A549 (cell line): ENCODE data around the gene SERTAD1. TPM values are rescaled to one million over a fixed set of nuclear protein-coding genes. Genes with fewer than 3 reads are reported as not detected.
"Not testable (repeated sequence)": the region's sequence is repeated elsewhere in the genome, so short reads cannot be mapped to it uniquely, and the experiment has no call there.

Experiments used
- ATAC-seq, 2 experiments: fragments of 200-7000 bp in 1 of 2; fragments of >200 bp in 1 of 2; cut with Nextera tagmentation in 1 of 2; cut with Tn5 transposase in 1 of 2; 3 replicates each; pipeline versions ENCODE4 v1.8.0 to v1.9.1; 2018 to 2020; ENCODE audit warnings: mild to moderate bottlenecking in 1 of 2, moderate library complexity in 1 of 2
- CTCF ChIA-PET: fragments of 300-600 bp; sonication (Branson Sonifier 250); formaldehyde crosslinking; extraction: SDS; loops from one replicate; lab custom pipeline; 2021; ENCODE audit warnings: antibody characterized with exemption, inconsistent platforms; lab: Yijun Ruan, JAX
- POLR2A ChIA-PET: fragments of 350-600 bp; formaldehyde crosslinking; extraction: SDS; loops from one replicate; lab custom pipeline; 2021; ENCODE audit warnings: antibody characterized with exemption, inconsistent platforms; lab: Yijun Ruan, JAX
- DNase-seq, 2 experiments: peaks; one replicate each; pipeline versions ENCODE4 v3.0.0 to v3.0.0-alpha.2; 2011 to 2016; ENCODE audit warnings: low read depth in 1 of 2, low spot score in 1 of 2
- FAIRE-seq: peaks from 2 replicates; lab custom pipeline; 2011; peaks lifted over from hg19 to GRCh38; lab: Jason Lieb, UNC
- H3K27ac ChIP-seq, 2 experiments: fragments of >200 bp; sonication (Bioruptor Twin); formaldehyde crosslinking; 3 replicates each; pipeline ENCODE4 v1.5.1; 2016 to 2017
- H3K4me1 ChIP-seq: fragments of >200 bp; sonication (Bioruptor Twin); formaldehyde crosslinking; 3 replicates; pipeline ENCODE4 v1.6.1; 2016
- H3K4me2 ChIP-seq: fragments of >200 bp; sonication (Bioruptor Twin); formaldehyde crosslinking; 3 replicates; pipeline ENCODE4 v1.6.1; 2016
- H3K4me3 ChIP-seq: fragments of >200 bp; sonication (Bioruptor Twin); formaldehyde crosslinking; 3 replicates; pipeline ENCODE4 v1.5.1; 2016
- H3K9me3 ChIP-seq: fragments of >200 bp; sonication (Bioruptor Twin); formaldehyde crosslinking; 3 replicates; pipeline ENCODE4 v1.6.1; 2016
- BHLHE40 ChIP-seq: IDR thresholded peaks from 2 replicates; pipeline ENCODE4 v1.6.1; 2012; ENCODE audit warnings: low read depth, low read length, inconsistent platforms
- CEBPB ChIP-seq, 2 experiments: fragments of >200 bp in 1 of 2; sonication (Bioruptor Twin) in 1 of 2; formaldehyde crosslinking in 1 of 2; IDR thresholded peaks; 2 replicates each; pipeline ENCODE4 v1.6.1; 2012 to 2016
- CHD2 ChIP-seq: fragments of 150-350 bp; IDR thresholded peaks from 2 replicates; pipeline ENCODE4 v1.6.1; 2014; ENCODE audit warnings: low read length; ENCODE audit not compliant: partially characterized antibody
- EHMT2 ChIP-seq: fragments of 200-600 bp; sonication (generic); IDR thresholded peaks from 2 replicates; pipeline ENCODE4 v1.6.1; 2016; ENCODE audit warnings: antibody characterized with exemption, low read depth, mild to moderate bottlenecking, moderate library complexity
- ESRRA ChIP-seq: fragments of 150-350 bp; IDR thresholded peaks from 2 replicates; pipeline ENCODE4 v1.6.1; 2014; ENCODE audit warnings: mild to moderate bottlenecking, low read length, borderline replicate concordance
- FOSB ChIP-seq: fragments of 250-450 bp; sonication (Bioruptor Pico); IDR thresholded peaks from 2 replicates; pipeline ENCODE4 v1.5.0; 2020; ENCODE audit warnings: mild to moderate bottlenecking, moderate library complexity
- FOSL2 ChIP-seq, 2 experiments: fragments of 450-650 bp in 1 of 2; fragments of >200 bp in 1 of 2; sonication (Bioruptor Twin) in 1 of 2; formaldehyde crosslinking; IDR thresholded peaks; 2 replicates each; pipeline versions ENCODE4 v1.5.0 to v1.6.1; 2016 to 2020; ENCODE audit warnings: mild to moderate bottlenecking in 1 of 2, moderate library complexity in 1 of 2
- HOXB5 ChIP-seq: fragments of 250-450 bp; sonication (Bioruptor Pico); IDR thresholded peaks from 2 replicates; pipeline ENCODE4 v1.5.0; 2020; ENCODE audit warnings: mild to moderate bottlenecking, moderate library complexity
- MAZ ChIP-seq: fragments of 150-350 bp; IDR thresholded peaks from 2 replicates; pipeline ENCODE4 v1.6.1; 2014; ENCODE audit warnings: antibody characterized with exemption, low read depth, low read length, borderline replicate concordance
- POLR2A ChIP-seq: IDR thresholded peaks from 2 replicates; pipeline ENCODE4 v1.6.1; 2012; ENCODE audit warnings: mild to moderate bottlenecking, low read length
- POLR2AphosphoS2 ChIP-seq: conservative IDR thresholded peaks from 2 replicates; pipeline ENCODE4 v1.6.1; 2012; ENCODE audit warnings: low read length, improper control_type of control experiment, inconsistent platforms
- SMC3 ChIP-seq: fragments of >200 bp; sonication (Bioruptor Twin); formaldehyde crosslinking; IDR thresholded peaks from 3 replicates; pipeline ENCODE4 v1.6.1; 2018; ENCODE audit warnings: inconsistent platforms
- TFCP2L1 ChIP-seq: fragments of 250-450 bp; sonication (Bioruptor Pico); IDR thresholded peaks from 2 replicates; pipeline ENCODE4 v1.5.0; 2021; ENCODE audit warnings: mild to moderate bottlenecking
- ZSCAN20 ChIP-seq: fragments of 250-450 bp; sonication (Bioruptor Pico); IDR thresholded peaks from 2 replicates; pipeline ENCODE4 v1.8.0; 2022; ENCODE audit warnings: mild to moderate bottlenecking, moderate library complexity
- whole genome bisulfite sequencing: methylation state at CpG from one replicate; pipeline ENCODE4 v1.1.6; 2017; ENCODE audit errors: missing lambda C conversion rate; 5-methylcytosine and 5-hydroxymethylcytosine counted together
- polyA plus RNA-seq, 4 experiments: library from polyadenylated mRNA; depleted of rRNA in 3 of 4; stranded (reverse); fragments of >200 nt; fragmentation: RNase III in 1 of 4; extraction: RNeasy Plus Mini Kit Qiagen cat#74134 plus additional on column Dnase treatment in 1 of 4; gene quantifications; 2 replicates in 3 of 4; 3 replicates in 1 of 4; pipeline ENCODE4 v1.2.3, GENCODE V29; 2011 to 2017
- TF ChIP-seq, protein P1 (sequence below): IDR thresholded peaks from 2 replicates; pipeline ENCODE4 v1.6.1; 2012
- TF ChIP-seq, protein P2 (sequence below): fragments of 200-600 bp; sonication (generic); IDR thresholded peaks from 2 replicates; pipeline ENCODE4 v1.6.1; 2016; ENCODE audit warnings: antibody characterized with exemption, mild to moderate bottlenecking, moderate library complexity
- TF ChIP-seq, protein P3 (sequence below): fragments of 250-450 bp; sonication (Bioruptor Pico); IDR thresholded peaks from 2 replicates; pipeline ENCODE4 v1.5.0; 2021; ENCODE audit warnings: mild to moderate bottlenecking, moderate library complexity, borderline replicate concordance
- TF ChIP-seq, protein P4 (sequence below): fragments of >200 bp; sonication (Bioruptor Twin); formaldehyde crosslinking; IDR thresholded peaks from 3 replicates; pipeline ENCODE4 v1.6.1; 2016

Gene SERTAD1
- polyA plus RNA-seq, 2 of the 4 experiments (the other 2 are of a cell fraction), result 10.7 to 13.6 TPM

DNA sequence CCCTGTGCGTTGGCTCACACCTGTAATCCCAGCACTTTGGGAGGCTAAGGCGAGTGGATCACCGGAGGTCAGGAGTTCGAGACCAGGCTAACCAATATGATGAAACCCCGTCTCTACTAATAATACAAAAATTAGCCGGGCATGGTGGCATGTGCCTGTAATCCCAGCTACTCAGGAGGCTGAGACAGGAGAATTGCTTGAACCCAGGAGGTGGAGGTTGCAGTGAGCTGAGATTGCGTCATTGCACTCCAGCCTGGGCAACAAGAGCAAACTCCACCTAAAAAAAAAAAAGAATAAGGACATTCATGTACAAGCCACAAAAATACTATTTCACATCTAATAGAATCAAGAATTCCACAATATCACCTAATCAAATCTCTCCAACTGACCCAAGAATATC, 2.4 kb upstream of the SERTAD1 start:
- H3K9me3 ChIP-seq, H3K27ac ChIP-seq, FAIRE-seq, H3K4me3 ChIP-seq: not testable (repeated sequence)
- CTCF ChIA-PET, result interaction anchor here (1.6 to 46.6 kb wide), 3 partner anchors 5 to 25 kb away, joined by 6 to 950 read pairs (median 950); partner anchors contain the start of genes BLVRB, PRX, SERTAD1 and SERTAD3
- WGBS, result 97% methylated on average over 7 of the region's 7 CpGs
- peak; percentile 30 to 46; a peak in 2 of 4 replicates for TF ChIP-seq CEBPB (IDR thresholded peaks at IDR 0.05)
- TF ChIP-seq, all 56 proteins: peak for 1; not testable (repeated sequence) for 55
- H3K4me1 ChIP-seq, result peaks cover 26% of the 10 kb centered on the region
- ATAC-seq, DNase-seq, H3K4me2 ChIP-seq: not testable (repeated sequence)
- POLR2A ChIA-PET, result interaction anchor here (0.6 kb wide), 1 partner anchor 11 kb away, joined by 4 read pairs; no protein-coding TSS in a partner anchor

DNA sequence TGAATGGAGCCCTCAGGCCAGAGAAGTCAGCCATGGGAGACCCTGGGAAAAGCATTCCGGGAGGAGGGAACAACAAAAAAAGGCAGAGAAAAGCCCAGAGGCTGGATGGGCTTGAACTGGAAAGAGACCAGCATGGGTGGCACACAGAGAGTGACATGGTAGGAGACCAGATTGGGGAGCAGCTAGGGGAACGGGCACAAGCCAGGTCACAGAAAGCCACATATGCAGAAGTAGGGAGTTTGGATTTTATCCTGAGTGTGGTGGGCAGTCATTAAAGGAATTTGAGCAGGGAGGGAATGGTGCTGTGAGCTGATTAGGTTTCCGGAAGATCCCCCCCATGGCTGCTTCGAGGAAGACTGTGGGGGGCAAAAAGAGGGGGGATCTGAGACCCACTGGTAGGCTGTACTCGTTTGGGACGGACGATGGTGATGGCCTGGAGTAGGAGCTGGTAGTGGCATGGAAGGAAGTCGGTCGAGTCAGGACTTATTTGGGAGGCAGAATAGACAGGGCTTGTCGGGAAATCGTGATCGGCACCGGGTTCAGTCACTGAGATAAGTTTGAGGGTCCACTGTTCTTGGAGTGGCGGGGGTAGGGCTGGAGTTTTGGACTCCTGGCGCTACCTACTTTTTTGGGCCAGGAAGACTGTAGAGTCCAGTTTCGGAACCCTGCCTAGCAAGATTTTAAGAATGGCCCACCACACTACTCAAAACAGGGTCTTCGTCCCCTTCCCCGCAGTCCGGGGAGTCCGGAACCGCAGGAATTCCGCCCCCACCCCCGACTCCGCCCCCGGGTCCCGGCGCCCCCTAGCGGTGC, 949 bp downstream of the SERTAD1 start:
- ChIA-PET POLR2A (interaction anchor here (0.6 to 5.8 kb wide), 5 partner anchors 9 to 161 kb away, joined by 3 to 208 read pairs (median 6); partner anchors contain the start of gene SERTAD3), CTCF (interaction anchor here (0.8 to 26.4 kb wide), 19 partner anchors 8 to 221 kb away, joined by 3 to 950 read pairs (median 4); partner anchors contain the start of genes BLVRB, PRX, SERTAD1 and SERTAD3)
- no peak for DNase-seq
- no peaks in the 10 kb centered on the region for H3K9me3 ChIP-seq
- 2% methylated on average over 22 of the region's 28 CpGs for WGBS
- H3K4me3 ChIP-seq, result peak overlapping the region; percentile 66
- H3K4me2 ChIP-seq, result peak overlapping the region; percentile 98
- H3K4me1 ChIP-seq, result peaks cover 25% of the 10 kb centered on the region
- peak in 1 of 2 experiments; percentile 4; a peak in 2 of 6 replicates for ATAC-seq
- FAIRE-seq, result no peak
- TF ChIP-seq MAZ, result 0 out of 2 replicates have a peak, but pooled peaks have one; percentile 31
- TF ChIP-seq EHMT2, result no peak
- no peak for TF ChIP-seq POLR2AphosphoS2
- TF ChIP-seq POLR2A, result peak; percentile 36; the same call in 1 of the 2 replicates
- TF ChIP-seq, protein P1, sequence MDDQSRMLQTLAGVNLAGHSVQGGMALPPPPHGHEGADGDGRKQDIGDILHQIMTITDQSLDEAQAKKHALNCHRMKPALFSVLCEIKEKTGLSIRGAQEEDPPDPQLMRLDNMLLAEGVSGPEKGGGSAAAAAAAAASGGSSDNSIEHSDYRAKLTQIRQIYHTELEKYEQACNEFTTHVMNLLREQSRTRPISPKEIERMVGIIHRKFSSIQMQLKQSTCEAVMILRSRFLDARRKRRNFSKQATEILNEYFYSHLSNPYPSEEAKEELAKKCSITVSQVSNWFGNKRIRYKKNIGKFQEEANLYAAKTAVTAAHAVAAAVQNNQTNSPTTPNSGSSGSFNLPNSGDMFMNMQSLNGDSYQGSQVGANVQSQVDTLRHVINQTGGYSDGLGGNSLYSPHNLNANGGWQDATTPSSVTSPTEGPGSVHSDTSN, result no peak
- peak overlapping the region; percentile 93 to 94 for H3K27ac ChIP-seq

DNA sequence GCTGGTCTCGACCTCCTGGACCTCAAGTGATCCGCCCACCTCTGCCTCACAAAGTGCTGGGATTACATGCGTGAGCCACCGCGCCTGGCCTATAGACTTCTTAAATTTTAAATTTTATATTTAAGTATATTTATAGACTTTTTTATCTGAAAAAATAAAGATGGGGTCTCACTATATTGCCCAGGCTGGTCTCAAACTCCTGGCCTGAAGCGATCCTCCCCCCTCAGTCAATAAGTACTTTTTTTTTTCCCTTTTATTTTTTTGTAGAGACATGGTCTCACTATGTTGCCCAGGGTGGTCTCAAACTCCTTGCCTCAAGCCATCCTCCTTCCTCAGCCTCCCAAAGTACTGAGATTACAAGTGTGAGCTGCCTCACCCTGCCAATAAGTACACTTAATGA, 1.9 kb downstream of the SERTAD1 start:
- ChIA-PET POLR2A (interaction anchor here (0.8 to 5.8 kb wide), 4 partner anchors 8 to 162 kb away, joined by 3 to 208 read pairs (median 4); partner anchors contain the start of gene SERTAD3), CTCF (interaction anchor here (0.9 to 26.4 kb wide), 16 partner anchors 7 to 222 kb away, joined by 3 to 950 read pairs (median 6); partner anchors contain the start of genes BLVRB, PRX, SERTAD1 and SERTAD3)
- H3K4me2 ChIP-seq, result peak overlapping the region; percentile 98
- H3K4me3 ChIP-seq, result peak overlapping the region; percentile 66; the same call in 2 of the 3 replicates
- no peaks in the 10 kb centered on the region for H3K9me3 ChIP-seq
- DNase-seq (no peak), ATAC-seq (no peak), FAIRE-seq (no peak)
- 96% methylated on average over 6 of the region's 6 CpGs for WGBS
- peak overlapping the region; percentile 93 to 94 for H3K27ac ChIP-seq
- peaks cover 25% of the 10 kb centered on the region for H3K4me1 ChIP-seq
- TF ChIP-seq FOSB (CRISPR knock-in tag) (no peak), TFCP2L1 (CRISPR knock-in tag) (no peak), SMC3 (no peak), BHLHE40 (no peak), CHD2 (no peak), ESRRA (no peak), ZSCAN20 (no peak), HOXB5 (CRISPR knock-in tag) (no peak), FOSL2 (IDR thresholded peaks at IDR 0.05) (no peak), FOSL2 (CRISPR knock-in tag; IDR thresholded peaks at IDR 0.05) (no peak)
- TF ChIP-seq, protein P2, sequence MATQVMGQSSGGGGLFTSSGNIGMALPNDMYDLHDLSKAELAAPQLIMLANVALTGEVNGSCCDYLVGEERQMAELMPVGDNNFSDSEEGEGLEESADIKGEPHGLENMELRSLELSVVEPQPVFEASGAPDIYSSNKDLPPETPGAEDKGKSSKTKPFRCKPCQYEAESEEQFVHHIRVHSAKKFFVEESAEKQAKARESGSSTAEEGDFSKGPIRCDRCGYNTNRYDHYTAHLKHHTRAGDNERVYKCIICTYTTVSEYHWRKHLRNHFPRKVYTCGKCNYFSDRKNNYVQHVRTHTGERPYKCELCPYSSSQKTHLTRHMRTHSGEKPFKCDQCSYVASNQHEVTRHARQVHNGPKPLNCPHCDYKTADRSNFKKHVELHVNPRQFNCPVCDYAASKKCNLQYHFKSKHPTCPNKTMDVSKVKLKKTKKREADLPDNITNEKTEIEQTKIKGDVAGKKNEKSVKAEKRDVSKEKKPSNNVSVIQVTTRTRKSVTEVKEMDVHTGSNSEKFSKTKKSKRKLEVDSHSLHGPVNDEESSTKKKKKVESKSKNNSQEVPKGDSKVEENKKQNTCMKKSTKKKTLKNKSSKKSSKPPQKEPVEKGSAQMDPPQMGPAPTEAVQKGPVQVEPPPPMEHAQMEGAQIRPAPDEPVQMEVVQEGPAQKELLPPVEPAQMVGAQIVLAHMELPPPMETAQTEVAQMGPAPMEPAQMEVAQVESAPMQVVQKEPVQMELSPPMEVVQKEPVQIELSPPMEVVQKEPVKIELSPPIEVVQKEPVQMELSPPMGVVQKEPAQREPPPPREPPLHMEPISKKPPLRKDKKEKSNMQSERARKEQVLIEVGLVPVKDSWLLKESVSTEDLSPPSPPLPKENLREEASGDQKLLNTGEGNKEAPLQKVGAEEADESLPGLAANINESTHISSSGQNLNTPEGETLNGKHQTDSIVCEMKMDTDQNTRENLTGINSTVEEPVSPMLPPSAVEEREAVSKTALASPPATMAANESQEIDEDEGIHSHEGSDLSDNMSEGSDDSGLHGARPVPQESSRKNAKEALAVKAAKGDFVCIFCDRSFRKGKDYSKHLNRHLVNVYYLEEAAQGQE, result no peak
- TF ChIP-seq, protein P3, sequence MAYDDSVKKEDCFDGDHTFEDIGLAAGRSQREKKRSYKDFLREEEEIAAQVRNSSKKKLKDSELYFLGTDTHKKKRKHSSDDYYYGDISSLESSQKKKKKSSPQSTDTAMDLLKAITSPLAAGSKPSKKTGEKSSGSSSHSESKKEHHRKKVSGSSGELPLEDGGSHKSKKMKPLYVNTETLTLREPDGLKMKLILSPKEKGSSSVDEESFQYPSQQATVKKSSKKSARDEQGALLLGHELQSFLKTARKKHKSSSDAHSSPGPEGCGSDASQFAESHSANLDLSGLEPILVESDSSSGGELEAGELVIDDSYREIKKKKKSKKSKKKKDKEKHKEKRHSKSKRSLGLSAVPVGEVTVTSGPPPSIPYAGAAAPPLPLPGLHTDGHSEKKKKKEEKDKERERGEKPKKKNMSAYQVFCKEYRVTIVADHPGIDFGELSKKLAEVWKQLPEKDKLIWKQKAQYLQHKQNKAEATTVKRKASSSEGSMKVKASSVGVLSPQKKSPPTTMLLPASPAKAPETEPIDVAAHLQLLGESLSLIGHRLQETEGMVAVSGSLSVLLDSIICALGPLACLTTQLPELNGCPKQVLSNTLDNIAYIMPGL (CRISPR knock-in tag), result no peak
- TF ChIP-seq, protein P4, sequence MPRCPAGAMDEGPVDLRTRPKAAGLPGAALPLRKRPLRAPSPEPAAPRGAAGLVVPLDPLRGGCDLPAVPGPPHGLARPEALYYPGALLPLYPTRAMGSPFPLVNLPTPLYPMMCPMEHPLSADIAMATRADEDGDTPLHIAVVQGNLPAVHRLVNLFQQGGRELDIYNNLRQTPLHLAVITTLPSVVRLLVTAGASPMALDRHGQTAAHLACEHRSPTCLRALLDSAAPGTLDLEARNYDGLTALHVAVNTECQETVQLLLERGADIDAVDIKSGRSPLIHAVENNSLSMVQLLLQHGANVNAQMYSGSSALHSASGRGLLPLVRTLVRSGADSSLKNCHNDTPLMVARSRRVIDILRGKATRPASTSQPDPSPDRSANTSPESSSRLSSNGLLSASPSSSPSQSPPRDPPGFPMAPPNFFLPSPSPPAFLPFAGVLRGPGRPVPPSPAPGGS, result no peak
